ENCODE measurements around the gene PTAR1.

PTAR1 gene

DNA sequence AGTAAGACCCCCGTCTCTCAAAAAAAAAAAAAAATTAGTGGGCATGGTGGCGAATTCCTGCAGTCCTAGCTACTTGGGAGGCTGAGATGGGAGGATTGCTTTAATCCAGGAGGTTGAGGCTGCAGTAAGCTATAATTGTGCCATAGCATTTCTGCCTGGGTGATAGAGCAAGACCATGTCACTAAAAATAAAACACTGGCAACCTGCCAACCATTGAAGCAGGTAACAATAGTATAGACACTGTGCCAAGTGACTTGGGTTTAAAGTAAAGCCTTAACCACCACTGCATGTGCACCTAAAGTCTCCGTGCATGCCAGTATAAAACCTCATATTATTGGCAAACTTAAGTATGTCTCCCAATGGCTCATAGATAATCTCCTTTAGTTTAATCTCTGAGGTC, 84.2 kb downstream of the PTAR1 start:
- Histone ChIP-seq H3K4me2 (ENCODE audit: insufficient read depth, low read length) (no peak overlapping the region), H3K9me3 (ENCODE audit: insufficient read depth, low read length, severe bottlenecking) (no peaks in the 10 kb centered on the region), H3K9ac (ENCODE audit: low read depth, low read length) (no peak overlapping the region), H3K36me3 (ENCODE audit: insufficient read depth, low read length) (no peaks in the 10 kb centered on the region), H4K20me1 (ENCODE audit: insufficient read depth, low read length) (no peaks in the 10 kb centered on the region), H3K27ac (ENCODE audit: low read length) (no peak overlapping the region), H3K79me2 (ENCODE audit: insufficient read depth, low read length) (no peaks in the 10 kb centered on the region), H3K27me3 (ENCODE audit: insufficient read depth, low read length, poor library complexity) (no peaks in the 10 kb centered on the region), H2AFZ (ENCODE audit: low read depth, low read length) (no peak overlapping the region), H3K4me1 (ENCODE audit: insufficient read depth, low read length) (no peaks in the 10 kb centered on the region), H3K4me3 (ENCODE audit: low read depth in 1 of 2, low read length in 2 of 2) (no peak overlapping the region)
- no peak for DNase-seq
- no peak for ATAC-seq (ENCODE audit: insufficient read depth, low read depth)
- TF ChIP-seq, protein P1, sequence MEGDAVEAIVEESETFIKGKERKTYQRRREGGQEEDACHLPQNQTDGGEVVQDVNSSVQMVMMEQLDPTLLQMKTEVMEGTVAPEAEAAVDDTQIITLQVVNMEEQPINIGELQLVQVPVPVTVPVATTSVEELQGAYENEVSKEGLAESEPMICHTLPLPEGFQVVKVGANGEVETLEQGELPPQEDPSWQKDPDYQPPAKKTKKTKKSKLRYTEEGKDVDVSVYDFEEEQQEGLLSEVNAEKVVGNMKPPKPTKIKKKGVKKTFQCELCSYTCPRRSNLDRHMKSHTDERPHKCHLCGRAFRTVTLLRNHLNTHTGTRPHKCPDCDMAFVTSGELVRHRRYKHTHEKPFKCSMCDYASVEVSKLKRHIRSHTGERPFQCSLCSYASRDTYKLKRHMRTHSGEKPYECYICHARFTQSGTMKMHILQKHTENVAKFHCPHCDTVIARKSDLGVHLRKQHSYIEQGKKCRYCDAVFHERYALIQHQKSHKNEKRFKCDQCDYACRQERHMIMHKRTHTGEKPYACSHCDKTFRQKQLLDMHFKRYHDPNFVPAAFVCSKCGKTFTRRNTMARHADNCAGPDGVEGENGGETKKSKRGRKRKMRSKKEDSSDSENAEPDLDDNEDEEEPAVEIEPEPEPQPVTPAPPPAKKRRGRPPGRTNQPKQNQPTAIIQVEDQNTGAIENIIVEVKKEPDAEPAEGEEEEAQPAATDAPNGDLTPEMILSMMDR (IDR thresholded peaks at IDR 0.05; ENCODE audit: borderline replicate concordance, extremely low read depth, low read length, poor library complexity, severe bottlenecking), result no peak
- TF ChIP-seq EZH2 (IDR thresholded peaks at IDR 0.05; ENCODE audit: borderline replicate concordance, low read depth, low read length, severe bottlenecking), result no peak

DNA sequence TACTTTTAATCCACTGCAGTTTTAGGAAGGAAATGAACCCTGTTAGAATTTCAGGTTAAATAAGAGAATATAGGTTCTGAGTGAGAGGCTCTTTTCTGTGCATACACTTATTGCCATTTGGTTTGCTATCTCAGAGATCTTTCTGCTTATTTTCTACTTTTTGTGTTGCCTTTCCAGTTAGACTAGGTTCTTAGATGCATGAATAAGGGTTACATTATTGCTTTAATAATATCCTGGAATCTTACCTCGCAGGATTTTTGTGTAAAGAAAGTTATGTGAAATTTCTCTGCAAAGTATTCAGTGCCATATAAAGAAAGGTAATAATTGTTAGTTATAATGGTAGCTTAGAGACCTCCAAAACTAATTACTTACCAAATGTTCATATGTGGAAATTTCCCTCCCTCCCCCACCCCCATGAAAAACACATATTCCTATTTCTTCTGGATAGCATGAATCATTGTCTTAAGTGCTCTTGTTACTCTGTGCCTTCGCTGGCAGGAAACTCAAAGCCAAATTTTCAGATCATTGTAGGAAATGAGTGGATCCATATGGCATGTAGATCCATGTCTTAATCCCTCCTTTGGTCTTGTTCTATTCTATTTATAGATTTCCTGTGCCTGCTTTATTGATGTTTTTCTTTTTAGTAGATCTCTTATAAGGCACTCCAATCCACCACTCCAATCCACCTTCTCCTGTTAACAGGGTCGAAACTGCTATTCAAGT, 84.9 kb downstream of the PTAR1 start:
- Histone ChIP-seq H3K4me3 (ENCODE audit: low read depth in 1 of 2, low read length in 2 of 2) (no peak overlapping the region), H3K9me3 (ENCODE audit: insufficient read depth, low read length, severe bottlenecking) (no peaks in the 10 kb centered on the region), H3K79me2 (ENCODE audit: insufficient read depth, low read length) (no peaks in the 10 kb centered on the region), H3K4me1 (ENCODE audit: insufficient read depth, low read length) (no peaks in the 10 kb centered on the region), H3K36me3 (ENCODE audit: insufficient read depth, low read length) (no peaks in the 10 kb centered on the region), H3K9ac (ENCODE audit: low read depth, low read length) (no peak overlapping the region), H3K4me2 (ENCODE audit: insufficient read depth, low read length) (no peak overlapping the region), H2AFZ (ENCODE audit: low read depth, low read length) (no peak overlapping the region), H3K27ac (ENCODE audit: low read length) (no peak overlapping the region), H3K27me3 (ENCODE audit: insufficient read depth, low read length, poor library complexity) (no peaks in the 10 kb centered on the region), H4K20me1 (ENCODE audit: insufficient read depth, low read length) (no peaks in the 10 kb centered on the region)
- no peak for DNase-seq
- no peak for ATAC-seq (ENCODE audit: insufficient read depth, low read depth)
- TF ChIP-seq, protein P1 (IDR thresholded peaks at IDR 0.05; ENCODE audit: borderline replicate concordance, extremely low read depth, low read length, poor library complexity, severe bottlenecking), result no peak
- TF ChIP-seq EZH2 (IDR thresholded peaks at IDR 0.05; ENCODE audit: borderline replicate concordance, low read depth, low read length, severe bottlenecking), result no peak

DNA sequence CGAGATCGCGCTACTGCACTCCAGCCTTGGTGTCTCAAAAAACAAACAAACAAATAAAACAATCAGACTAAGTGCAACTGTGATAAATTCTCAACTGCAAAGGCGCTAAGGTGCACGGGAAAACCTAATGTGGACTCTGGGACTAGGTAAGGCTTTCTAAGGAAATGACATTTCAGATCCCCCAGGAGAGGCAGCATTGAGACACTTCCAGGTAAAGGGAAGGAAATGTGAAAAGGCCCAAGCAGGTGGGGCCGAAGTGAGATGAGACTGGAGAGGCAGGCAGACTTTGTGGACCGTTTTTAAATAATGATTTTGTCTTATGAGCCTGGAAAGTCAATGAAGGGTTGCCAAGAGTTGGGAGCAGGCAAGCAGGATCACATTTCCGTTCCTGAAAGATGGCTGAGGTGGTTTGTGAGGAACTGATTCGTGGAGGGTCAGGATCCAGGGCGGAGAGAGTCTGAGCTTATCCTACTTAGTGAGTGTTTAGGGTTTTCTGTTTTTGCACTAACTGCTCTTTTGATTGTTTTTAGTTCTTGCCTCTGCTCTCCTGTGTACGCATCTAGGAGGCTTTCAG, 85.6 kb downstream of the PTAR1 start:
- H3K9me3 ChIP-seq (ENCODE audit: insufficient read depth, low read length, severe bottlenecking), result no peaks in the 10 kb centered on the region
- no peaks in the 10 kb centered on the region for H3K79me2 ChIP-seq (ENCODE audit: insufficient read depth, low read length)
- no peaks in the 10 kb centered on the region for H3K4me1 ChIP-seq (ENCODE audit: insufficient read depth, low read length)
- no peaks in the 10 kb centered on the region for H3K27me3 ChIP-seq (ENCODE audit: insufficient read depth, low read length, poor library complexity)
- H3K36me3 ChIP-seq (ENCODE audit: insufficient read depth, low read length), result no peaks in the 10 kb centered on the region
- no peak for TF ChIP-seq EZH2 (IDR thresholded peaks at IDR 0.05; ENCODE audit: borderline replicate concordance, low read depth, low read length, severe bottlenecking)
- TF ChIP-seq, protein P1 (IDR thresholded peaks at IDR 0.05; ENCODE audit: borderline replicate concordance, extremely low read depth, low read length, poor library complexity, severe bottlenecking), result no peak
- H3K9ac ChIP-seq (ENCODE audit: low read depth, low read length), result no peak overlapping the region
- DNase-seq (no peak), ATAC-seq (ENCODE audit: insufficient read depth, low read depth) (no peak)
- no peak overlapping the region for H3K4me3 ChIP-seq (ENCODE audit: low read depth in 1 of 2, low read length in 2 of 2)
- no peak overlapping the region for H2AFZ ChIP-seq (ENCODE audit: low read depth, low read length)
- no peak overlapping the region for H3K4me2 ChIP-seq (ENCODE audit: insufficient read depth, low read length)
- H3K27ac ChIP-seq (ENCODE audit: low read length), result no peak overlapping the region
- H4K20me1 ChIP-seq (ENCODE audit: insufficient read depth, low read length), result no peaks in the 10 kb centered on the region

All from DND-41 (cell line).